ENCODE data around the gene KCNH2. TPM values are rescaled to one million over a fixed set of nuclear protein-coding genes. Genes with fewer than 3 reads are reported as not detected.
"Not testable (repeated sequence)": the region's sequence is repeated elsewhere in the genome, so short reads cannot be mapped to it uniquely, and the experiment has no call there.

The KCNH2 gene, protein sequence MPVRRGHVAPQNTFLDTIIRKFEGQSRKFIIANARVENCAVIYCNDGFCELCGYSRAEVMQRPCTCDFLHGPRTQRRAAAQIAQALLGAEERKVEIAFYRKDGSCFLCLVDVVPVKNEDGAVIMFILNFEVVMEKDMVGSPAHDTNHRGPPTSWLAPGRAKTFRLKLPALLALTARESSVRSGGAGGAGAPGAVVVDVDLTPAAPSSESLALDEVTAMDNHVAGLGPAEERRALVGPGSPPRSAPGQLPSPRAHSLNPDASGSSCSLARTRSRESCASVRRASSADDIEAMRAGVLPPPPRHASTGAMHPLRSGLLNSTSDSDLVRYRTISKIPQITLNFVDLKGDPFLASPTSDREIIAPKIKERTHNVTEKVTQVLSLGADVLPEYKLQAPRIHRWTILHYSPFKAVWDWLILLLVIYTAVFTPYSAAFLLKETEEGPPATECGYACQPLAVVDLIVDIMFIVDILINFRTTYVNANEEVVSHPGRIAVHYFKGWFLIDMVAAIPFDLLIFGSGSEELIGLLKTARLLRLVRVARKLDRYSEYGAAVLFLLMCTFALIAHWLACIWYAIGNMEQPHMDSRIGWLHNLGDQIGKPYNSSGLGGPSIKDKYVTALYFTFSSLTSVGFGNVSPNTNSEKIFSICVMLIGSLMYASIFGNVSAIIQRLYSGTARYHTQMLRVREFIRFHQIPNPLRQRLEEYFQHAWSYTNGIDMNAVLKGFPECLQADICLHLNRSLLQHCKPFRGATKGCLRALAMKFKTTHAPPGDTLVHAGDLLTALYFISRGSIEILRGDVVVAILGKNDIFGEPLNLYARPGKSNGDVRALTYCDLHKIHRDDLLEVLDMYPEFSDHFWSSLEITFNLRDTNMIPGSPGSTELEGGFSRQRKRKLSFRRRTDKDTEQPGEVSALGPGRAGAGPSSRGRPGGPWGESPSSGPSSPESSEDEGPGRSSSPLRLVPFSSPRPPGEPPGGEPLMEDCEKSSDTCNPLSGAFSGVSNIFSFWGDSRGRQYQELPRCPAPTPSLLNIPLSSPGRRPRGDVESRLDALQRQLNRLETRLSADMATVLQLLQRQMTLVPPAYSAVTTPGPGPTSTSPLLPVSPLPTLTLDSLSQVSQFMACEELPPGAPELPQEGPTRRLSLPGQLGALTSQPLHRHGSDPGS
- total RNA-seq (ENCODE audit: low replicate concordance) = 8.0 and 10.0 TPM in 2 replicates
- long read RNA-seq = 0 reads

DNA sequence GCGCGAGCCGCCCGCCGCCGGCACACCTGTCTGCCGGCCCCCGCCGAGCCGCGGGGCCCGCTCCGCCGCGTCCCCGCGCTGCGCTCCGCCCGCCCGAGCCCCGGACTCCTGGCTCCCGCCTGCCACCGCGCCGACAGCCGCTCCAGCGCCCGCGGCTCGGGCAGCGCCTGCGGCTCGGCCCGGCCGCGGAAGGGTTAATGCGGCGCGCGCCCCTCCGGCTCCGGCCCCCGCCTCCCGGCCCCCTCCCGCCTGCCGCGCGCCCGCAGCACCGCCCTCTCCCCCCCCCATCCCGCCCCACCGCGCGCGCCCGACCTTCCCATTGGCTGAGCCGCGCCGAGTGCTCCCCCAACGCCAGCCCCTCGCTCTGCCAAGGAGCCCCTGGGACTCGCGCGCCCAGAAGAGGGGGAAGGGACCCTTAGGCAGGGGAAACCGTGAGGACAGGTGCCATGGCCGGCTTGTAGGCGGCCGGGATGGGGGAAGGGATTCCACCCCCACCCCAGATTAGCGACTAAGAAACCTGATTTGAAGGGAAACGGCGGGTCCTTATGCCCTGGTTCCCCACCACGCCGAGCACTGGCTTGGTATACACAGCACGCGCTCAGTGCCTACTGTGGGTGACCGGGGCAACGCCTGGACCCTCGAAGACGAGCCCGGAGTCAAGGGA is at the start of gene KCNH2:
Gene KCNH2, minus strand, starts transcription at position 196 of the 664 bp plus-strand sequence. CDS start 408 bp downstream, outside the sequence.
- no peak for DNase-seq (ENCODE audit: extremely low spot score, unreplicated experiment)

DNA sequence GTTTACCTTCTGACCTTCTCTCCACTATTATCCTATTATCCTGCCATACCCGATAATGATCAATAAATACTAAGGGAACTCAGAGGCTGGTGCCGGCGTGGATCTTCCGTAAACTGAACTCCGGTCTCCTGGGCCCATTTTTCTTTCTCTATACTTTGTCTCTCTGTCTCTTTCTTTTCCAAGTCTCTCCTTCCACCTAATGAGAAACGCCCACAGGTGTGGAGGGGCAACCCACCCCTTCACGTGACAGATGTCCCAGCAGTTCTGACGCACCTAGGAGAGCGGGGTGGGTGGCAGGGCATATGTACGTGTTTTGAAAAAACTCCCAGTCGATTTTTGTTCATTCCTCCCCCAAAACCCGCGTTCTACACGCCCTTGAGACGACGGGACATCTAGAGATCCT is 49.6 kb upstream of the KCNH2 start:
- Mint-ChIP-seq H3K4me1 (ENCODE audit: unreplicated experiment) (peaks cover 22% of the 10 kb centered on the region), H3K4me3 (peak overlapping the region; percentile 94), H3K27me3 (peaks cover 30% of the 10 kb centered on the region), H3K27ac (peak overlapping the region; percentile 100)
- not testable (repeated sequence) for H3K9me3 Mint-ChIP-seq; DNase-seq (ENCODE audit: extremely low spot score, unreplicated experiment); H3K36me3 Mint-ChIP-seq

More for the DNA sequence above, at the start of gene KCNH2:
- Mint-ChIP-seq H3K9me3 (no peaks in the 10 kb centered on the region), H3K4me3 (peak within 1 kb of the TSS; percentile 90), H3K27me3 (peaks cover 69% of the 10 kb centered on the region), H3K36me3 (no peaks in the 10 kb centered on the region), H3K4me1 (ENCODE audit: unreplicated experiment) (peaks cover 23% of the 10 kb centered on the region), H3K27ac (peak within 1 kb of the TSS; percentile 75)
- no peak for TF ChIP-seq CTCF (conservative IDR thresholded peaks at IDR 0.05)

GRCh38 chr7:151026771-151027727 is 48.9 kb upstream of the KCNH2 start:
- peak overlapping the region; percentile 94 for H3K4me3 Mint-ChIP-seq
- peak overlapping the region; percentile 100 for H3K27ac Mint-ChIP-seq
- not testable (repeated sequence) for DNase-seq (ENCODE audit: extremely low spot score, unreplicated experiment); H3K9me3 Mint-ChIP-seq; H3K36me3 Mint-ChIP-seq
- peaks cover 30% of the 10 kb centered on the region for H3K27me3 Mint-ChIP-seq
- H3K4me1 Mint-ChIP-seq (ENCODE audit: unreplicated experiment) = peaks cover 22% of the 10 kb centered on the region

- peaks cover 22% of the 10 kb centered on the region for H3K4me1 Mint-ChIP-seq (ENCODE audit: unreplicated experiment)
- H3K36me3 Mint-ChIP-seq = no peaks in the 10 kb centered on the region
- peak overlapping the region; percentile 94 for H3K4me3 Mint-ChIP-seq
- peaks cover 38% of the 10 kb centered on the region for H3K27me3 Mint-ChIP-seq
- no peak for DNase-seq (ENCODE audit: extremely low spot score, unreplicated experiment)
- H3K27ac Mint-ChIP-seq = peak overlapping the region; percentile 100
- no peak for TF ChIP-seq CTCF (conservative IDR thresholded peaks at IDR 0.05)
- H3K9me3 Mint-ChIP-seq = no peaks in the 10 kb centered on the region
Measured at GRCh38 chr7:151025924-151026671, 48.0 kb upstream of the KCNH2 start.

DNA sequence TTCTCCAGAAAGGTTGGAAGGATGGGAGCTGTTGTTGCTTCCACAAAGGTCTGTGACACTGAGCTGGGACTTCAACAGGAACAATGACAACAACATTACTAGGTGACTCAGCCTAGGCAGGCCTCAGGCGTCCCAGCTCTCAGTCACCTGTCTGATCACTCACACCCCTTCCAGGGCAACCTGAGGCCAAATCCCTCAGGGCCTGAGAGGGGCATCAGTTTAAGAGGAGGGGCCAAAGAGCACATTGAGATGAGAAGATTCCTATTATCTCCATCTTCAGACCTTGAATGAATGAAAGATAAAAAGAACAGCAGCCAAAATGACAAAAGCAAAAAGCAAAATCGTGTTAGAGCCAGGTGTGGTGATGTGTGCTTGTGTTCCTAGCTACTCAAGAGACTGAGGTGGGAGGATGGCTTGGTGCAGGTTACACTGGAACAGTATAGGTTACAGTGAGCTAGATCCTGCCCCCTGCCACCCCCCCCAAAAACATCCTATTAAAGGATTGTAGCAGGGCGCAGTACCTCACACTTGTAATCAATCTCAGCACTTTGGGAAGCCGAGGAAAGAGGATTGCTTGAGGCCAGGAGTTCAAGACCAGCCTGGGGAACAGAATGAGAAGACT is 46.4 kb upstream of the KCNH2 start, which contains the start of gene ATG9B:
Gene ATG9B, minus strand, starts transcription at position 60 of the 622 bp plus-strand sequence. CDS start 71 bp downstream, outside the sequence.
- DNase-seq (ENCODE audit: extremely low spot score, unreplicated experiment) = no peak
- peak within 1 kb of the TSS; percentile 79 for H3K4me3 Mint-ChIP-seq
- H3K4me1 Mint-ChIP-seq (ENCODE audit: unreplicated experiment) = peaks cover 23% of the 10 kb centered on the region
- H3K27ac Mint-ChIP-seq = peak within 1 kb of the TSS; percentile 100
- TF ChIP-seq CTCF (conservative IDR thresholded peaks at IDR 0.05) = no peak
- no peaks in the 10 kb centered on the region for H3K9me3 Mint-ChIP-seq
- H3K36me3 Mint-ChIP-seq = no peaks in the 10 kb centered on the region
- peaks cover 54% of the 10 kb centered on the region for H3K27me3 Mint-ChIP-seq

Data from type B pancreatic cell (in vitro differentiated cells).